Mononuclear cell (primary cell): ENCODE measurements around the gene SPECC1L. TPM values are rescaled to one million over a fixed set of nuclear protein-coding genes. Genes with fewer than 3 reads are reported as not detected.

Experiments used
- H3K27me3 ChIP-seq: 2 replicates; pipeline ENCODE4 v1.6.0; 2011; ENCODE audit warnings: low read length, control low read depth; ENCODE audit not compliant: insufficient read depth
- H3K4me1 ChIP-seq: 2 replicates; pipeline ENCODE4 v1.5.1; 2011; ENCODE audit warnings: mild to moderate bottlenecking, low read length, control low read depth; ENCODE audit not compliant: insufficient read depth
- H3K4me3 ChIP-seq: 2 replicates; pipeline ENCODE4 v1.5.1; 2011; ENCODE audit warnings: mild to moderate bottlenecking, low read length, moderate library complexity
- H3K9me3 ChIP-seq: 2 replicates; pipeline ENCODE4 v1.5.1; 2011; ENCODE audit warnings: low read depth, mild to moderate bottlenecking, control low read depth, low read length
- total RNA-seq: library from RNA; depleted of rRNA; stranded (reverse); fragments of >200 nt; gene quantifications from one replicate; pipeline ENCODE4 v1.2.3, GENCODE V29; 2012

Gene SPECC1L
- total RNA-seq, 1 donor: 18.3 TPM

DNA sequence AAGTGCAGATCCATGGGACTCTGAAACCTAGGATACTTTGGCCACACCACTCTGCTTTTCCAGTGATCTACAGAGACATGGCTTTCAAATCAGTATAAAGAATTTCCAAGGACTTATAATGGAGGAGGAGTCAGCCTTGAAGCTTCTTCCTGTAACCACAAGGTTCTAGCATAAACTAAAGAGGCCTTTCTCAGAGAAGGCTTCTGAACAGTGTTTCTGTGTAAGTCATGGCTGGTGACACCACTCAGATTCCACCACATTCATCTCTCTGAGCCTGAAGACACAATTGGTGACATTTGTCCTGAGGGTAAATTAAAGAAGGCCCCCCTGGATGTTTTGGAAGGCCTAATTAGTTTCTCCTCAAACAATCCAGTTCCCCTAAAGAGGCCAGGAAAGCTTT, 127.8 kb downstream of the SPECC1L start:
- Histone ChIP-seq H3K27me3 (no peaks in the 10 kb centered on the region), H3K9me3 (no peaks in the 10 kb centered on the region)

DNA sequence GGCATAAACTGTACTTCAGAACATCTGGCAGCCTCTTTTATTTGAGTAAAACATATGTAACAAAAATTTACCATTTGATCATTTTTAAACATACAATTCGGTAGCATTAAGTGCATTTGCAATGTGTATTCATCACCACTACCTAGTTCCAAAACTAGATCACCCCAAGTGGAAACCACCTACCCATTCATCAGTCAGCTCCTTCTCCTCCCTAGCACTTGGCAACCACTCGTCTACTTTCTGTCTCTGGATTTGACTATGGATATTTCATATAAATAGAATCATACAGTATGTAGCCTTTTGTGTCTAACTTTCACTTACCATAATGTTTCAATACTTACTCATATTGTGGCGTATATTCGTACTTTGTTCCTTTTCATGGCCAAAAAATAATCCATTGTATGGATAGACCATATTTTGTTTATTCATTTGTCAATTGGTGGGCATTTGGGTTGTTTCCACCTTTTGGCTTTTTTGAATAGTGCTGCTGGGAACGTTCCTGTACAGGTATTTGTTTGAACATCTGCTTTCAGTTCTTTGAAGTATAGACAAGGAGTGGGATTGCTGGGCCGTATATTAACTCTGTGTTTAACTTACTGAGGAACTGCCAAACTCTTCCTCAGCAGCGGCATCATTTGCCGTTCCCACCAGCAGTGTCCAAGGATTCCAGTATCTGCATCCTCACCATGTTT, 129.5 kb downstream of the SPECC1L start:
- Histone ChIP-seq H3K4me1 (peaks cover 32% of the 10 kb centered on the region), H3K9me3 (no peaks in the 10 kb centered on the region), H3K27me3 (no peaks in the 10 kb centered on the region), H3K4me3 (no peak overlapping the region)

More for the DNA sequence above, 127.8 kb downstream of the SPECC1L start:
- peaks cover 38% of the 10 kb centered on the region for H3K4me1 ChIP-seq
- H3K4me3 ChIP-seq: no peak overlapping the region

GRCh38 chr22:24400726-24401596, 130.3 kb downstream of the SPECC1L start:
- no peak overlapping the region for H3K4me3 ChIP-seq
- H3K9me3 ChIP-seq: no peaks in the 10 kb centered on the region
- H3K4me1 ChIP-seq: peaks cover 32% of the 10 kb centered on the region

DNA sequence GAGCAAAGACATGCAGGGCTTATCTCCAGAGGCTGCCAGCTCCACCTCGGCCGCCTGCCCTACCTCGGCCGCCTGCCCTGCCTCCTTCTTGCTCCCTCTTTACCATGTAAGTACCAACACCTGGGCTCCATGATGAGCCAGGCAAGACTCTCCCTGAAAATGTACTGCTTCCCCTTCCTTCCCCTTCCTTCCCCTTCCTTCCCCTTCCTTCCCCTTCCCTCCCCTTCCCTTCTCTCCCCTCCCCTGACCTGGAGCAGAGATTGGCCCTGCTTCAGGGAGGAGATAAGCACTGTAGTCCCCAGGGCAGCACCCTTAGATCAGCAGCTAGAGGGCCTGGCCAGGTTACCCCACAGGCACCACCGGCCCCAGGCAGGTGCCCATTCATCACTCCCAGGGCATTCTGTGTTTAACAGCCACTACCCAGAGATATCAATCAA, 131.3 kb downstream of the SPECC1L start:
- Histone ChIP-seq H3K4me3 (no peak overlapping the region), H3K4me1 (peaks cover 32% of the 10 kb centered on the region), H3K9me3 (no peaks in the 10 kb centered on the region)

More at GRCh38 chr22:24400726-24401596, 130.3 kb downstream of the SPECC1L start:
- no peaks in the 10 kb centered on the region for H3K27me3 ChIP-seq

GRCh38 chr22:24402460-24403192, 132.0 kb downstream of the SPECC1L start:
- Histone ChIP-seq H3K4me3 (no peak overlapping the region), H3K27me3 (no peaks in the 10 kb centered on the region), H3K4me1 (peaks cover 32% of the 10 kb centered on the region), H3K9me3 (no peaks in the 10 kb centered on the region)

More for the DNA sequence above, 131.3 kb downstream of the SPECC1L start:
- H3K27me3 ChIP-seq: no peaks in the 10 kb centered on the region

- peaks cover 38% of the 10 kb centered on the region for H3K4me1 ChIP-seq
- H3K4me3 ChIP-seq: no peak overlapping the region
- no peaks in the 10 kb centered on the region for H3K9me3 ChIP-seq
- no peaks in the 10 kb centered on the region for H3K27me3 ChIP-seq
Measured at GRCh38 chr22:24403346-24403745, 132.7 kb downstream of the SPECC1L start.

- Histone ChIP-seq H3K27me3 (no peaks in the 10 kb centered on the region), H3K4me1 (peaks cover 41% of the 10 kb centered on the region), H3K9me3 (no peaks in the 10 kb centered on the region), H3K4me3 (no peak overlapping the region)
Measured at GRCh38 chr22:24404561-24405275, 134.1 kb downstream of the SPECC1L start.

DNA sequence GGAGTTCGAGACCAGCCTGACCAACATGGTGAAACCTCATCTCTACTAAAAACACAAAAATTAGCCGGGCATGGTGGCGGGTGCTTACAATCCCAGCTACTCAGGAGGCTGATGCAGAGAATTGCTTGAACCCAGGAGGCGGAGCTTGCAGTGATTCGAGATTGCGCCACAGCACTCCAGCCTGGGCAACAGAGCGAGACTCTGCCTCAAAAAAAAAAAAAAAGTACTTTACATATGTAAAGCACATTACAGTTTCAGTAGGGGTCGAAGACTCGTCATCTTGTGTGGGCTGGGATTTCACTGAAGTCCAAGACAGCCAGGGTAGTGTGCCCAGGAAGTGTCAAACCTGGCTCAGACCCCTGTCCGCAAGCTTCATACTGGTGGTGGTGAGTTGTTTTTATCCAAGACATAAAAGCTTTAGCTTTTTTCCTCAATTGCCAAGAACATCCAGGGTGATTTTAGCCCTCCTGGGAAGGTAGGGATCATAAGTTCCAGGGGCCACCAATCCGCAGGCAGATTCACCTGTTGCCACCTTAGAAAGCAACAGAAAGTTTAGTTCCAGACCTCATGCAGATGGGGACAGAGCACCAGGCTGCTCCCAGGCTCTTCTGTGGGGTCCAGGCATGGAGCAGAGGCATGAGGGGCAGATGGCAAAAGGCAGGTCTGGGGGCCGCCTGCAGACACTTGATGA, 135.1 kb downstream of the SPECC1L start:
- Histone ChIP-seq H3K4me1 (peaks cover 42% of the 10 kb centered on the region), H3K4me3 (no peak overlapping the region), H3K27me3 (no peaks in the 10 kb centered on the region), H3K9me3 (no peaks in the 10 kb centered on the region)

- no peaks in the 10 kb centered on the region for H3K9me3 ChIP-seq
- H3K4me3 ChIP-seq: no peak overlapping the region
- H3K27me3 ChIP-seq: no peaks in the 10 kb centered on the region
- H3K4me1 ChIP-seq: peaks cover 34% of the 10 kb centered on the region
Measured at GRCh38 chr22:24406322-24407277, 136.0 kb downstream of the SPECC1L start.

- Histone ChIP-seq H3K27me3 (no peaks in the 10 kb centered on the region), H3K9me3 (no peaks in the 10 kb centered on the region), H3K4me3 (no peak overlapping the region), H3K4me1 (peaks cover 27% of the 10 kb centered on the region)
Measured at GRCh38 chr22:24407278-24407665, 136.6 kb downstream of the SPECC1L start.

- no peaks in the 10 kb centered on the region for H3K9me3 ChIP-seq
- peaks cover 21% of the 10 kb centered on the region for H3K4me1 ChIP-seq
- no peak overlapping the region for H3K4me3 ChIP-seq
- H3K27me3 ChIP-seq: no peaks in the 10 kb centered on the region
Measured at GRCh38 chr22:24407884-24408283, 137.3 kb downstream of the SPECC1L start.

GRCh38 chr22:24408630-24409029, 138.0 kb downstream of the SPECC1L start:
- Histone ChIP-seq H3K4me1 (peaks cover 15% of the 10 kb centered on the region), H3K27me3 (no peaks in the 10 kb centered on the region)

GRCh38 chr22:24409707-24410106, 139.1 kb downstream of the SPECC1L start:
- Histone ChIP-seq H3K4me1 (peaks cover 15% of the 10 kb centered on the region), H3K9me3 (no peaks in the 10 kb centered on the region), H3K4me3 (no peak overlapping the region), H3K27me3 (no peaks in the 10 kb centered on the region)

More at GRCh38 chr22:24408630-24409029, 138.0 kb downstream of the SPECC1L start:
- no peak overlapping the region for H3K4me3 ChIP-seq
- no peaks in the 10 kb centered on the region for H3K9me3 ChIP-seq
